Fibroblast of villous mesenchyme (primary cell): Measurements from ENCODE around the gene ADGRD1. TPM values are rescaled to one million over a fixed set of nuclear protein-coding genes. Genes with fewer than 3 reads are reported as not detected.

Experiments
- DNase-seq: peaks from one replicate; pipeline ENCODE4 v3.0.0-alpha.2; 2010; ENCODE audit warnings: low read depth
- H3K4me3 ChIP-seq: 2 replicates; pipeline ENCODE4 v1.5.1; 2011; ENCODE audit warnings: low read depth, mild to moderate bottlenecking, low read length
- CTCF ChIP-seq: IDR thresholded peaks from 2 replicates; pipeline ENCODE4 v1.5.1; 2012; ENCODE audit warnings: low read depth, mild to moderate bottlenecking, low read length; ENCODE audit not compliant: insufficient read depth
- total RNA-seq: library from RNA; depleted of rRNA; stranded (reverse); fragments of >200 nt; gene quantifications from 2 replicates; pipeline ENCODE4 v1.2.3, GENCODE V29; 2012

ADGRD1 gene
- total RNA-seq, 1 donor: under 0.01 TPM

GRCh38 chr12:131003716-131004045 lies 50.0 kb downstream of the ADGRD1 start:
- H3K4me3 ChIP-seq: no peak overlapping the region
- no peak for DNase-seq
- no peak for TF ChIP-seq CTCF

GRCh38 chr12:131004166-131004565 lies 50.5 kb downstream of the ADGRD1 start:
- no peak for TF ChIP-seq CTCF
- H3K4me3 ChIP-seq: no peak overlapping the region
- no peak for DNase-seq

- no peak for TF ChIP-seq CTCF
- DNase-seq: no peak
- no peak overlapping the region for H3K4me3 ChIP-seq
Observed at GRCh38 chr12:131005161-131006035, 51.7 kb downstream of the ADGRD1 start.

- TF ChIP-seq CTCF: no peak
- DNase-seq: no peak
- no peak overlapping the region for H3K4me3 ChIP-seq
Observed at GRCh38 chr12:131006036-131006735, 52.5 kb downstream of the ADGRD1 start.

- DNase-seq: no peak
- TF ChIP-seq CTCF: no peak
- H3K4me3 ChIP-seq: no peak overlapping the region
Observed at GRCh38 chr12:131007031-131007739, 53.5 kb downstream of the ADGRD1 start.

- no peak for TF ChIP-seq CTCF
- H3K4me3 ChIP-seq: no peak overlapping the region
- no peak for DNase-seq
Observed at GRCh38 chr12:131007740-131008117, 54.0 kb downstream of the ADGRD1 start.
